Measurements from ENCODE around the gene GALNT2.

- TF ChIP-seq CTCF (IDR thresholded peaks at IDR 0.05) = no peak
- no peak for TF ChIP-seq POLR2A (IDR thresholded peaks at IDR 0.05)
Observed at GRCh38 chr1:230250666-230251065, 183.6 kb downstream of the GALNT2 start.
